ENCODE results near the gene MYEOV. TPM values are rescaled to one million over a fixed set of nuclear protein-coding genes. Genes with fewer than 3 reads are reported as not detected.

Gene MYEOV
- total and polyA plus RNA-seq, 9 of the 15 experiments (the other 6 are each of a cell fraction or from before 2014, with no cell fraction given): 10.2 to 133 (median 32.2) TPM

DNA sequence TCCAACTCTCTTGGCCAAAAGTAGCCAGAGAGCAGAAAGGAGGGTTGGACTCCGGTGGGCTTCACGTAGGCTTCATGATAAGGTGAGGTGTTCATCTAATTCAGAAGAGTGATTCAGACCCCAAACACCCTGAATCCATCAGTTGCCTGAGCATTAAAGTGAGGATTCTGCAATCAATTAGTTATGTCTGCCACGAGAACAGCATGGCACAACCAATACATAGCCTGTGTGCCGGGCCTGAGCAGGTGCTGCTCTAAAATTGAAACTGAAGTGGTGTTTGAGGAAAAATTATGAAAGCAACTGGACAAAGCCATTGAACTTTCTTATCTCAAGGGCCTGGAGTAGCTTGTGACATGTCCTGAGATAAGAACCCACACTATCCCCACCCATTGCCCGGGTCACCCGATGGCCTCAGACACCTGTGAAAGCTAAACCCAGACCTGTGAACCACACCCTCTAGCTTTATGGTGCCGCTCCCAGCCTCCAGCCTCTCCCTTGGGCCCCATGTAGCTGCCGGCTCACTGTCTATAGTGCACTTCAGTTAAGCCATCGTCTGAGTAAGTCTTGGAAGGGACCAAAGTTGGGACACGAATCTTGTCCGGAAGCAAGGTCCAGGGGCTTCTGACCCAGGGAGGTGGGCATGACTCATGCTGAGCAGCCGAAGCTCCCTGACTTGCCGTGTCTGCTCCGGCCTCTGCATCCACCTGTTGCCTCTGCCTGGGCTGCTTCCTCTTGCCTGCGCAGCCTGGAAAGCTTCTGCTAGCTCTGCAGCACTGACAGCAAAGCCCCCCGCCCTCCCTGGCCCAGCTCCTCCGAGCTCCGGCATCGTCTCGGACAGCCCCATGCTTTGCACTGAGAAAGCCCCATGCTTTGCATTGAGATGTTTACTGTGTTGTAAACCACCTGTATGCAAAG is 5.7 kb upstream of the MYEOV start (continued):
- TF ChIP-seq HDAC6 (IDR thresholded peaks at IDR 0.05; ENCODE audit: low read depth, low read length) (no peak), CBX2 (IDR thresholded peaks at IDR 0.05; ENCODE audit: insufficient read depth, low read length, poor library complexity, severe bottlenecking) (no peak), MLLT1 (IDR thresholded peaks at IDR 0.05) (peak in 1 of 2 experiments; percentile 96; a peak in 2 of 4 replicates), C11orf30 (IDR thresholded peaks at IDR 0.05; ENCODE audit: low read depth) (no peak), ETV1 (tag; conservative IDR thresholded peaks at IDR 0.05; ENCODE audit: low read depth) (no peak), TCFL5 (CRISPR knock-in tag; conservative IDR thresholded peaks at IDR 0.05) (no peak), ELF4 (CRISPR knock-in tag; IDR thresholded peaks at IDR 0.05) (no peak), RBM14 (IDR thresholded peaks at IDR 0.05; ENCODE audit: borderline replicate concordance, insufficient read depth, low read depth, low read length) (no peak), SNIP1 (IDR thresholded peaks at IDR 0.05; ENCODE audit: low read depth) (no peak), NCOA1 (IDR thresholded peaks at IDR 0.05; ENCODE audit: low read depth) (no peak), CBX8 (IDR thresholded peaks at IDR 0.05; ENCODE audit: borderline replicate concordance, extremely low read depth, low read depth, low read length, poor library complexity, severe bottlenecking) (no peak), POLR2AphosphoS2 (IDR thresholded peaks at IDR 0.05; ENCODE audit: low read length) (no peak), RFX1 (IDR thresholded peaks at IDR 0.05) (no peak), ZNF644 (tag; IDR thresholded peaks at IDR 0.05; ENCODE audit: low read depth) (0 out of 2 replicates have a peak, but pooled peaks have one; percentile 30), ELF2 (CRISPR knock-in tag; IDR thresholded peaks at IDR 0.05) (no peak), ZNF77 (CRISPR knock-in tag; IDR thresholded peaks at IDR 0.05) (no peak), TRIM24 (IDR thresholded peaks at IDR 0.05) (0 out of 4 replicates have a peak, but pooled peaks of 1 of the 2 experiments have one; percentile 12), RNF219 (CRISPR knock-in tag; IDR thresholded peaks at IDR 0.05) (no peak), SIN3B (IDR thresholded peaks at IDR 0.05; ENCODE audit: low read depth) (no peak), DIDO1 (tag; IDR thresholded peaks at IDR 0.05; ENCODE audit: low read depth) (no peak), TAF15 (IDR thresholded peaks at IDR 0.05; ENCODE audit: low read depth, low read length) (no peak)
- TF ChIP-seq, protein P1, sequence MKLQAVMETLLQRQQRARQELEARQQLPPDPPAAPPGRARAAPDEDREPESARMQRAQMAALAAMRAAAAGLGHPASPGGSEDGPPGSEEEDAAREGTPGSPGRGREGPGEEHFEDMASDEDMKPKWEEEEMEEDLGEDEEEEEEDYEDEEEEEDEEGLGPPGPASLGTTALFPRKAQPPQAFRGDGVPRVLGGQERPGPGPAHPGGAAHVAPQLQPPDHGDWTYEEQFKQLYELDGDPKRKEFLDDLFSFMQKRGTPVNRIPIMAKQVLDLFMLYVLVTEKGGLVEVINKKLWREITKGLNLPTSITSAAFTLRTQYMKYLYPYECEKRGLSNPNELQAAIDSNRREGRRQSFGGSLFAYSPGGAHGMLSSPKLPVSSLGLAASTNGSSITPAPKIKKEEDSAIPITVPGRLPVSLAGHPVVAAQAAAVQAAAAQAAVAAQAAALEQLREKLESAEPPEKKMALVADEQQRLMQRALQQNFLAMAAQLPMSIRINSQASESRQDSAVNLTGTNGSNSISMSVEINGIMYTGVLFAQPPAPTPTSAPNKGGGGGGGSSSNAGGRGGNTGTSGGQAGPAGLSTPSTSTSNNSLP (IDR thresholded peaks at IDR 0.05; ENCODE audit: borderline replicate concordance, low read depth, low read length): no peak
- TF ChIP-seq, protein P2, sequence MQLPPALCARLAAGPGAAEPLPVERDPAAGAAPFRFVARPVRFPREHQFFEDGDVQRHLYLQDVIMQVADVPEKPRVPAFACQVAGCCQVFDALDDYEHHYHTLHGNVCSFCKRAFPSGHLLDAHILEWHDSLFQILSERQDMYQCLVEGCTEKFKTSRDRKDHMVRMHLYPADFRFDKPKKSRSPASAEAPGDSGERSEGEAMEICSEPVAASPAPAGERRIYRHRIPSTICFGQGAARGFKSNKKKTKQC (CRISPR knock-in tag; IDR thresholded peaks at IDR 0.05): no peak

Data from K562 (cell line).